Stimulated activated CD4-positive, alpha-beta T cell treated with anti-CD3 and anti-CD28 coated beads, Interleukin-4, amount 100 ng/mL, for 1 hour (primary cell): ENCODE measurements around the gene SLC15A5.

Source experiments
- DNase-seq: peaks from one replicate; pipeline ENCODE4 v3.0.0-alpha.2; 2020

The SLC15A5 gene

GRCh38 chr12:16168078-16168477, 109.4 kb downstream of the SLC15A5 start:
- DNase-seq = no peak

- no peak for DNase-seq
Observed at GRCh38 chr12:16166563-16167470, 110.7 kb downstream of the SLC15A5 start.

DNA sequence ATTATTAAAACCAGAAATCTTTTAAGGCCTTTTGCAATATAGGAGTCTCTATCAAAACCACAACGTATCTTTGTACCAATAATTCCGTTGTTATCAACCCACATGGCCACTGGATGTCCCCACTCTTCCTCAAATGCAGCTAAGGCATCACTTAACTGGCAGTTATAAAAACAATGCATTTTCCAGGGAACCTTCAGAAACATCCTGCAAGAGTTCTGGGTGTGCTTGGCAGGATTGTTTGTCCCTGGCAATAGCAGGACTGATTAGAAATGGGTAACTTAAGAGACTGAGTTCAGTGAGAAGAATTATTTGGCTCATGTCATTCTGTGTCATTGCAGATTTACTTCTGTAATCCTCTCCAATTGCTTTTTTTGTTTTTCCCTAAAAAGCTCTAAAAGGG, 112.0 kb downstream of the SLC15A5 start:
- no peak for DNase-seq

DNA sequence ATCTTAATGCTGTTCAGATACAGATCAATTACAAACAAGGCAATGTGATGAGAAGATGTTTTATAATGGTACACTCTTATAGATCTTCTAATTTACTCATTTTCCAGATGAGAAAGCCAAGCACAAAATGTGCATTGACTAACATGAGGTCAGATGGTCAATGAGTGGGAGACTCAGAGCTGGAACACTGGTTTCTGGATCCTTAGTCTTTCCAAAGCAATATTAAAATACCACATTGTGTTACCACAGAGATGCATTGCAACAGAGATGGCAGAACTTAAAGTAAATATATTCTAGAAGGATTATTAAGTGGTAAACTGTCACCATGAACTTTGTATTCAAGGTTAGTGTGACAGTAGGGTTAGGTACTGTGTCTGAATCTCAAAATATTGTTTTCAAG, 113.6 kb downstream of the SLC15A5 start:
- DNase-seq = no peak

GRCh38 chr12:16163146-16163545, 114.3 kb downstream of the SLC15A5 start:
- no peak for DNase-seq

DNA sequence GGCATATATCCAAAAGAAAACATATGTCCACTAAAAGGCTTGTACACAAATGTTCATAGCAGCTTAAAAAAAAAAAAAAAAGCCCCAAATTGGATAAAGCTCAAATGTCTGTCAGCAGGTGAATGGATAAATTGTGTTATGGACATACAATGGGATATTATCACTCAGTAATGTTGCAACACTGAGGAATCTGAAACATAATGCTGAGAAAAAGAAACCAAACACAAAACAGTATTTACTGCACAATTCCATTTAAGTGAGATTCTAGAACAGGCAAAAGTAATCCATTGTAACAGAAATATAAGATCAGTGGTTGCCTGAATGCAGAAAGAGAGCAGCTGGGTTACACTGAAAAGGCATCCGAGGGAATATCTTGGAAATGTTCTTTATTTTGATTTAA, 117.9 kb downstream of the SLC15A5 start:
- no peak for DNase-seq

DNA sequence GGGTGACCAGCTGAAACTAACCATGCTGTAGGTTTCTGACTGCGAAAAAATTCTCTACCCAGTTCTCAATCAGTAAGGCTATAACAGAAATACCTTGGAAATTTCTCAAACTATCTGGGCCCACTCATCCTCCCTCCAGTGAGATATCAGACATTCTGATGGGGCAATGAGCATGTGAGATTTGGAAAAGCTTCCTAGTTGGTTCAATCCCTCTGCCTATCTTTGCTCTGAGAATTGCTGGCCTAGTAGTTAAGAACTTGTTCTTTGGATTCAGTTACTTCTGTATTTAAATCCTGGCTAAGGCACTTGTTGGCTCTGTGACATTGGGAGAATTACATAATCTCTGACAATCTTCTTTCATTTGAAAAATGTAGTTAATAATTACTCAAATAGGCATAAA, 119.4 kb downstream of the SLC15A5 start:
- DNase-seq = no peak

GRCh38 chr12:16155938-16156337, 121.5 kb downstream of the SLC15A5 start:
- no peak for DNase-seq

- DNase-seq = no peak
Observed at GRCh38 chr12:16154990-16155389, 122.5 kb downstream of the SLC15A5 start.

GRCh38 chr12:16152885-16153673, 124.4 kb downstream of the SLC15A5 start:
- DNase-seq = no peak

DNA sequence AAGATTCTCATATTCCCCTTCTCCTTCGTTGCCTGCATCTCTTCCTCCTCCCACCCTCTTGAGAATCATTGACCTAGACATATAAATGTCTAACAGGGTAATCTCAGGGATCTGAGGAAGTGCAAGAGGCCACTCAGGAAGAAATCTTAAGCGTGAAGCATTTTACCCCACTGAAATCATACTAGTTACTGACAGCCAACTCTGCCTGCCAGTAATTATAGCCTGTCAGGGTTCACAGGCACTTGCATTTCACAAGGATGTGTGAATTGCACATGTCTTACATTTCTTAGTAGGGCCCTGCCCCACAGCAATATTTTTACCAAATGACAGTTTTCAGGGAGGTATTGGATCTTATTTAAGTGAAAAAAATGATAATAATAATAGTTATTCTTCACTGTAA, 127.2 kb downstream of the SLC15A5 start:
- no peak for DNase-seq

GRCh38 chr12:16148938-16149337, 128.5 kb downstream of the SLC15A5 start:
- no peak for DNase-seq
